ENCODE data around the gene OR1D5.
A peak's percentile ranks its signal among the peaks of the same experiment; 100 is the strongest.

Gene OR1D5

GRCh38 chr17:3017936-3018335, 45.5 kb downstream of the OR1D5 start:
- Histone ChIP-seq H3K4me3 (no peak overlapping the region), H3K36me3 (peaks cover 11 to 39% (median 14%) of the 10 kb centered on the region in 3 donors), H3K9me3 (peaks cover 0 to 3% (median 3%) of the 10 kb centered on the region in 3 donors), H3K27ac (no peak overlapping the region), H3K4me1 (no peaks in the 10 kb centered on the region), H3K27me3 (no peaks in the 10 kb centered on the region)
- no peak for DNase-seq
- intact Hi-C loops (cut with DNase I; ENCODE audit: low total_unique reads): no loop called here
- TF ChIP-seq, protein P1, sequence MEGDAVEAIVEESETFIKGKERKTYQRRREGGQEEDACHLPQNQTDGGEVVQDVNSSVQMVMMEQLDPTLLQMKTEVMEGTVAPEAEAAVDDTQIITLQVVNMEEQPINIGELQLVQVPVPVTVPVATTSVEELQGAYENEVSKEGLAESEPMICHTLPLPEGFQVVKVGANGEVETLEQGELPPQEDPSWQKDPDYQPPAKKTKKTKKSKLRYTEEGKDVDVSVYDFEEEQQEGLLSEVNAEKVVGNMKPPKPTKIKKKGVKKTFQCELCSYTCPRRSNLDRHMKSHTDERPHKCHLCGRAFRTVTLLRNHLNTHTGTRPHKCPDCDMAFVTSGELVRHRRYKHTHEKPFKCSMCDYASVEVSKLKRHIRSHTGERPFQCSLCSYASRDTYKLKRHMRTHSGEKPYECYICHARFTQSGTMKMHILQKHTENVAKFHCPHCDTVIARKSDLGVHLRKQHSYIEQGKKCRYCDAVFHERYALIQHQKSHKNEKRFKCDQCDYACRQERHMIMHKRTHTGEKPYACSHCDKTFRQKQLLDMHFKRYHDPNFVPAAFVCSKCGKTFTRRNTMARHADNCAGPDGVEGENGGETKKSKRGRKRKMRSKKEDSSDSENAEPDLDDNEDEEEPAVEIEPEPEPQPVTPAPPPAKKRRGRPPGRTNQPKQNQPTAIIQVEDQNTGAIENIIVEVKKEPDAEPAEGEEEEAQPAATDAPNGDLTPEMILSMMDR (IDR thresholded peaks at IDR 0.05): no peak

GRCh38 chr17:3015890-3016289, 47.5 kb downstream of the OR1D5 start:
- H3K36me3 ChIP-seq: peaks cover 0 to 37% (median 0%) of the 10 kb centered on the region in 3 donors
- no peak overlapping the region for H3K4me3 ChIP-seq
- H3K27ac ChIP-seq: no peak overlapping the region
- no peak for DNase-seq
- H3K27me3 ChIP-seq: no peaks in the 10 kb centered on the region
- intact Hi-C loops (cut with DNase I; ENCODE audit: low total_unique reads): no loop called here
- no peaks in the 10 kb centered on the region for H3K9me3 ChIP-seq
- TF ChIP-seq, protein P1 (IDR thresholded peaks at IDR 0.05): no peak
- H3K4me1 ChIP-seq: no peaks in the 10 kb centered on the region

DNA sequence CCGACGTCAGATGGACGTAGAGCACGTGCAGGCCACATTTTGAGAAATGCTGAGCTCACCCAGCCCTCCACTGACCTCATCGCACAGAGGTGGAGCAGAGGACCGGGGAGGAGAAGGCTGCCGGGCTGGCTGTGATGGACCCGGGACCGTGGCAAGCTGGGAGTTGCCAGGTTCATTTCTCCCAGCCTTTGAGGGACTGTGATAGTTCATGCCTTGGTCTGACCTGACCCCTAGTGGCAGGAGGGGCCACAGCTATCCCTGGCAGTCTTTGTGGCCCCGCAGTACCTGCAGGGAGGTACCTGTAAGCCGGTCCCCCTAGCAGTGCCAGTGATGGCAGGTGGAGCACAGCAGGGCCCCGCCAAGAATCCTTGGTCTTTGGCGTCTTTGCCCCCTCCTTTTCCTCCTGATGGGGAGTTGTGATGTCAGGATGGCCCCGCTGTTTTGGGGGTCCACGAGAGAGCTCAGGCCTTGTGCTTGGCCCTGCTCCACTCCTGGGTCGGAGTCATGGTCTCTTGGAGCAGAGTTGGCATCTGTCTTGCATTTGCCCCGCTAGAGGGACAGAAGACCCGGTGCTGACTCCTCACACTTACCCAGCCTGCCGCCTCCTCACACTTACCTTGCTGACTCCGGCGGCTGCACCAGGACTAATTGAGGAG, 50.4 kb downstream of the OR1D5 start:
- H3K4me3 ChIP-seq: no peak overlapping the region
- H3K9me3 ChIP-seq: no peaks in the 10 kb centered on the region
- H3K4me1 ChIP-seq: no peaks in the 10 kb centered on the region
- peaks cover 0 to 19% (median 0%) of the 10 kb centered on the region in 3 donors for H3K36me3 ChIP-seq
- intact Hi-C loops (cut with DNase I; ENCODE audit: low total_unique reads): loop anchor here (5.0 kb wide), 1 partner anchor 186 kb away; no protein-coding TSS in a partner anchor
- DNase-seq: peak in 1 of 2 donors; percentile 60
- H3K27ac ChIP-seq: no peak overlapping the region
- H3K27me3 ChIP-seq: no peaks in the 10 kb centered on the region
- TF ChIP-seq, protein P1 (IDR thresholded peaks at IDR 0.05): peak; percentile 78 to 86
